Kasumi-1 (cell line): ENCODE data around the gene CSTF1.
"Not testable (repeated sequence)": the region's sequence is repeated elsewhere in the genome, so short reads cannot be mapped to it uniquely, and the experiment has no call there.

ENCODE experiments used
- DNase-seq, 2 experiments: peaks; one replicate each; lab custom pipeline; 2025; lab: John Stamatoyannopoulos, UW

Gene CSTF1

GRCh38 chr20:56369179-56369578, 23.3 kb upstream of the CSTF1 start:
- no peak for DNase-seq

- no peak for DNase-seq
Measured at GRCh38 chr20:56371977-56372376, 20.5 kb upstream of the CSTF1 start.

- no peak for DNase-seq
Measured at GRCh38 chr20:56372850-56373249, 19.6 kb upstream of the CSTF1 start.

GRCh38 chr20:56373942-56374341, 18.5 kb upstream of the CSTF1 start:
- peak; percentile 77 to 79 for DNase-seq

GRCh38 chr20:56376331-56376730, 16.1 kb upstream of the CSTF1 start:
- DNase-seq: no peak

- no peak for DNase-seq
Measured at GRCh38 chr20:56378386-56378785, 14.1 kb upstream of the CSTF1 start.

GRCh38 chr20:56380375-56380774, 12.1 kb upstream of the CSTF1 start:
- DNase-seq: no peak

- no peak for DNase-seq
Measured at GRCh38 chr20:56381501-56381900, 10.9 kb upstream of the CSTF1 start.

GRCh38 chr20:56382696-56383095, 9.7 kb upstream of the CSTF1 start:
- DNase-seq: no peak

GRCh38 chr20:56383334-56383733, 9.1 kb upstream of the CSTF1 start:
- DNase-seq: no peak

GRCh38 chr20:56385130-56385529, 7.3 kb upstream of the CSTF1 start:
- DNase-seq: no peak

GRCh38 chr20:56386219-56386618, 6.2 kb upstream of the CSTF1 start:
- no peak for DNase-seq

GRCh38 chr20:56388882-56389281, 3.6 kb upstream of the CSTF1 start:
- DNase-seq: no peak

GRCh38 chr20:56389807-56390206, 2.6 kb upstream of the CSTF1 start:
- DNase-seq: no peak

- DNase-seq: not testable (repeated sequence)
Measured at GRCh38 chr20:56390396-56390795, 2.0 kb upstream of the CSTF1 start.

GRCh38 chr20:56391037-56391436, 1.4 kb upstream of the CSTF1 start:
- DNase-seq: peak in 1 of 2 experiments; percentile 20

- DNase-seq: peak in 1 of 2 experiments; percentile 49
Measured at GRCh38 chr20:56391596-56392131, 781 bp upstream of the CSTF1 start.

- DNase-seq: peak; percentile 42 to 44
Measured at GRCh38 chr20:56392881-56393482, 537 bp downstream of the CSTF1 start.

GRCh38 chr20:56393653-56394052, 1.2 kb downstream of the CSTF1 start:
- DNase-seq: no peak

- no peak for DNase-seq
Measured at GRCh38 chr20:56395166-56395565, 2.7 kb downstream of the CSTF1 start.

GRCh38 chr20:56400001-56400640, 7.7 kb downstream of the CSTF1 start:
- peak; percentile 79 to 89 for DNase-seq

GRCh38 chr20:56403465-56403864, 11.0 kb downstream of the CSTF1 start:
- no peak for DNase-seq

GRCh38 chr20:56405356-56405755, 12.9 kb downstream of the CSTF1 start:
- DNase-seq: not testable (repeated sequence)

- DNase-seq: no peak
Measured at GRCh38 chr20:56406910-56407309, 14.5 kb downstream of the CSTF1 start.
